ENCODE results near the gene HMGN1. TPM values are rescaled to one million over a fixed set of nuclear protein-coding genes. Genes with fewer than 3 reads are reported as not detected.
A peak's percentile ranks its signal among the peaks of the same experiment; 100 is the strongest.

HMGN1 gene
- total RNA-seq, 2 experiments from 2014 or later, result 264 to 492 TPM

DNA sequence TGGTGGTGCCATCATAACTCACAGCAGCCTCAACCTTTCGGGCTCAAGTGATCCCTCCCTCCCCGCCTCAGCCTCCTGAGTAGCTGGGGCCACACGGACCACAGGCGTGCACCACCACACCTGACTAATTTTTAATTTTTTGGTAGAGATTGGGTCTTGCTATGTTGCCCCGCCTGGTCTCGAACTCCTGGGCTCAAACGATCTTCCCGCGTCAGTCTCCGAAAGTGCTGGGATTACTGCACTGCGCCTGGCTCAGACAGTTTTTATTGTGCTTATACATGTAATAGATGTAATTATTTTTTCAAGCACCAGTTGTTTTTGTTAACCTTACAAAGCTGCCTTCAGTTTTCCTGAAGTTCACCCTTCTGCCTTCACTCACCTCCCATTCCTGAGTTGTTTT, 38.0 kb upstream of the HMGN1 start:
- no peaks in the 10 kb centered on the region for H3K9me2 ChIP-seq (ENCODE audit: insufficient read depth, low read length)
- CTCF ChIA-PET (ENCODE audit: unreplicated experiment), result interaction anchor here (0.5 to 1.1 kb wide), 4 partner anchors 12 to 90 kb away, joined by 5 to 9 read pairs (median 6); no protein-coding TSS in a partner anchor
- no TSS peak for BruUV-seq (replicated peaks)
- no peaks in the 10 kb centered on the region for H4K20me1 ChIP-seq (ENCODE audit: insufficient read depth, low read length)
- POLR2A ChIA-PET, result interaction anchor here (0.6 to 2.5 kb wide), 8 partner anchors 10 to 625 kb away, joined by 3 to 19 read pairs (median 5); partner anchors contain the start of gene PSMG1
- no peaks in the 10 kb centered on the region for H3K9me3 ChIP-seq (ENCODE audit: low read length)
- peak overlapping the region; percentile 80 for H2AFZ ChIP-seq (ENCODE audit: low read length)
- intact Hi-C loops (cut with micrococcal nuclease; ENCODE audit: unreplicated experiment), result no loop called here
- no peak for TF ChIP-seq EZH2phosphoT487 (IDR thresholded peaks at IDR 0.05; ENCODE audit: borderline replicate concordance, low read depth, low read length)
- TF ChIP-seq, protein P1, sequence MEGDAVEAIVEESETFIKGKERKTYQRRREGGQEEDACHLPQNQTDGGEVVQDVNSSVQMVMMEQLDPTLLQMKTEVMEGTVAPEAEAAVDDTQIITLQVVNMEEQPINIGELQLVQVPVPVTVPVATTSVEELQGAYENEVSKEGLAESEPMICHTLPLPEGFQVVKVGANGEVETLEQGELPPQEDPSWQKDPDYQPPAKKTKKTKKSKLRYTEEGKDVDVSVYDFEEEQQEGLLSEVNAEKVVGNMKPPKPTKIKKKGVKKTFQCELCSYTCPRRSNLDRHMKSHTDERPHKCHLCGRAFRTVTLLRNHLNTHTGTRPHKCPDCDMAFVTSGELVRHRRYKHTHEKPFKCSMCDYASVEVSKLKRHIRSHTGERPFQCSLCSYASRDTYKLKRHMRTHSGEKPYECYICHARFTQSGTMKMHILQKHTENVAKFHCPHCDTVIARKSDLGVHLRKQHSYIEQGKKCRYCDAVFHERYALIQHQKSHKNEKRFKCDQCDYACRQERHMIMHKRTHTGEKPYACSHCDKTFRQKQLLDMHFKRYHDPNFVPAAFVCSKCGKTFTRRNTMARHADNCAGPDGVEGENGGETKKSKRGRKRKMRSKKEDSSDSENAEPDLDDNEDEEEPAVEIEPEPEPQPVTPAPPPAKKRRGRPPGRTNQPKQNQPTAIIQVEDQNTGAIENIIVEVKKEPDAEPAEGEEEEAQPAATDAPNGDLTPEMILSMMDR (conservative IDR thresholded peaks at IDR 0.05; ENCODE audit: low read length), result no peak
- H3K27ac ChIP-seq (ENCODE audit: low read depth, low read length, poor library complexity, severe bottlenecking), result no peak overlapping the region
- peak overlapping the region; percentile 68 for H3K4me3 ChIP-seq (ENCODE audit: low read depth, low read length, poor library complexity, severe bottlenecking)
- H3K4me1 ChIP-seq (ENCODE audit: insufficient read depth, low read length, poor library complexity, severe bottlenecking), result peaks cover 22% of the 10 kb centered on the region
- peaks cover 22% of the 10 kb centered on the region; the same call in 1 of the 2 replicates for H3K79me2 ChIP-seq (ENCODE audit: insufficient read depth, low read depth, low read length)
- H3K36me3 ChIP-seq (ENCODE audit: insufficient read depth, low read length), result peaks cover 19% of the 10 kb centered on the region
- H3K4me2 ChIP-seq (ENCODE audit: low read length), result peak overlapping the region; percentile 79
- no peak for DNase-seq (ENCODE audit: low spot score)

DNA sequence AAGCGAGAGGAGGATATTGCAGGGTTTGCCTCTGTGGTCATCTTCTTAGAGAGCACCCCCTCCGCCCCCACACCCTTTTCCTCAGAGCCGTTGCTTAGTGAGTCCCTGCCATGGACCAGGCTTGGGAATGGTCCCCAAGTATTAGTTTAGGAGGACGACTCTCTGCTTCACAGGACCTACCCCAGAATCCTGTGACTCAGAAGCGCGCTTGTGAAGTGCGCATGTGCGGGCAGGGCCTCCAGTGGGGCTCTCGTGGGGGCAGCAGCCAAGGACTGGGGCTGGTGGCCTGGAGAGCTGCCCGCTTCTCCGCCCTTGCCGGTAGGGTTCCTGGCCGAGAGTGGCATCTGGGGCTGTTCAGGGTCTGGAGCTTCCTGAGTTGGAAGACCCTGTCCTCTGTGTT, 37.3 kb upstream of the HMGN1 start:
- Histone ChIP-seq H3K36me3 (ENCODE audit: insufficient read depth, low read length) (peaks cover 12% of the 10 kb centered on the region; the same call in 1 of the 2 replicates), H3K4me1 (ENCODE audit: insufficient read depth, low read length, poor library complexity, severe bottlenecking) (peaks cover 25% of the 10 kb centered on the region), H3K4me3 (ENCODE audit: low read depth, low read length, poor library complexity, severe bottlenecking) (no peak overlapping the region), H2AFZ (ENCODE audit: low read length) (no peak overlapping the region), H3K9me2 (ENCODE audit: insufficient read depth, low read length) (no peaks in the 10 kb centered on the region), H3K4me2 (ENCODE audit: low read length) (peak overlapping the region; percentile 33; the same call in 1 of the 2 replicates), H3K9me3 (ENCODE audit: low read length) (no peaks in the 10 kb centered on the region), H3K79me2 (ENCODE audit: insufficient read depth, low read depth, low read length) (peaks cover 22% of the 10 kb centered on the region; the same call in 1 of the 2 replicates), H4K20me1 (ENCODE audit: insufficient read depth, low read length) (no peaks in the 10 kb centered on the region), H3K27ac (ENCODE audit: low read depth, low read length, poor library complexity, severe bottlenecking) (no peak overlapping the region)
- no peak for DNase-seq (ENCODE audit: low spot score)
- CTCF ChIA-PET (ENCODE audit: unreplicated experiment), result no interaction called here
- POLR2A ChIA-PET, result interaction anchor here (2.5 kb wide), 1 partner anchor 10 kb away, joined by 15 read pairs; no protein-coding TSS in a partner anchor
- no TSS peak for BruUV-seq (replicated peaks)
- intact Hi-C loops (cut with micrococcal nuclease; ENCODE audit: unreplicated experiment), result no loop called here
- TF ChIP-seq, protein P1 (conservative IDR thresholded peaks at IDR 0.05; ENCODE audit: low read length), result no peak
- TF ChIP-seq EZH2phosphoT487 (IDR thresholded peaks at IDR 0.05; ENCODE audit: borderline replicate concordance, low read depth, low read length), result no peak

Data from OCI-LY7 (cell line).